ENCODE data around the gene FBXW11. TPM values are rescaled to one million over a fixed set of nuclear protein-coding genes. Genes with fewer than 3 reads are reported as not detected.

The FBXW11 gene
- total RNA-seq, 4 donors from 2014 or later, result 22.8 to 44.8 (median 40.3) TPM

GRCh38 chr5:171914726-171915338 lies 91.6 kb downstream of the FBXW11 start:
- no peak overlapping the region for H3K27ac ChIP-seq
- in situ Hi-C loops (cut with MboI; ENCODE audit: low pct_ligation_motif_present in 1 of 4, low pct_unique_long_range_greater_than_20kb in 1 of 4, low sequenced_read_pairs in 3 of 4), result loop anchor here in 3 of 4 donors (10.0 to 25.0 kb wide), 3 partner anchors 120 to 503 kb away; partner anchors contain the start of gene FGF18 (in 1 of the 3)
- intact Hi-C loops (cut with DNase I; ENCODE audit: low total_unique reads), result loop anchor here (10.0 kb wide), 1 partner anchor 130 kb away; no protein-coding TSS in a partner anchor
- DNase-seq, result no peak
- 93 to 95% methylated on average over 4 to 5 of the region's 5 CpGs for WGBS, 2 donors (ENCODE audit: low coverage in 1 of 2)
- TF ChIP-seq POLR2A (IDR thresholded peaks at IDR 0.05) (no peak), POLR2AphosphoS5 (IDR thresholded peaks at IDR 0.05) (no peak), CTCF (IDR thresholded peaks at IDR 0.05) (no peak), EP300 (IDR thresholded peaks at IDR 0.05; ENCODE audit: low read depth) (no peak)
- no peak overlapping the region for H3K4me3 ChIP-seq
- H3K36me3 ChIP-seq, result no peaks in the 10 kb centered on the region
- no peaks in the 10 kb centered on the region for H3K9me3 ChIP-seq
- H3K4me1 ChIP-seq, result peaks cover 2 to 26% (median 6%) of the 10 kb centered on the region in 4 donors
- no peaks in the 10 kb centered on the region for H3K27me3 ChIP-seq

GRCh38 chr5:171913987-171914273 lies 92.5 kb downstream of the FBXW11 start:
- H3K27ac ChIP-seq, result no peak overlapping the region
- TF ChIP-seq EP300 (IDR thresholded peaks at IDR 0.05; ENCODE audit: low read depth) (no peak), POLR2AphosphoS5 (IDR thresholded peaks at IDR 0.05) (no peak), CTCF (IDR thresholded peaks at IDR 0.05) (no peak), POLR2A (IDR thresholded peaks at IDR 0.05) (no peak)
- H3K27me3 ChIP-seq, result no peaks in the 10 kb centered on the region
- DNase-seq, result no peak
- H3K4me3 ChIP-seq, result no peak overlapping the region
- H3K9me3 ChIP-seq, result no peaks in the 10 kb centered on the region
- no peaks in the 10 kb centered on the region for H3K36me3 ChIP-seq
- intact Hi-C loops (cut with DNase I; ENCODE audit: low total_unique reads) (loop anchor here (10.0 kb wide), 1 partner anchor 131 kb away; no protein-coding TSS in a partner anchor), in situ Hi-C loops (cut with MboI; ENCODE audit: low pct_ligation_motif_present in 1 of 4, low pct_unique_long_range_greater_than_20kb in 1 of 4, low sequenced_read_pairs in 3 of 4) (loop anchor here in 3 of 4 donors (10.0 to 25.0 kb wide), 3 partner anchors 121 to 502 kb away; partner anchors contain the start of gene FGF18 (in 1 of the 3))
- peaks cover 2 to 26% (median 6%) of the 10 kb centered on the region in 4 donors for H3K4me1 ChIP-seq

- Histone ChIP-seq H3K27me3 (no peaks in the 10 kb centered on the region), H3K4me1 (peaks cover 2 to 26% (median 6%) of the 10 kb centered on the region in 4 donors), H3K9me3 (no peaks in the 10 kb centered on the region), H3K4me3 (no peak overlapping the region), H3K36me3 (no peaks in the 10 kb centered on the region), H3K27ac (no peak overlapping the region)
- in situ Hi-C loops (cut with MboI; ENCODE audit: low pct_ligation_motif_present in 1 of 4, low pct_unique_long_range_greater_than_20kb in 1 of 4, low sequenced_read_pairs in 3 of 4), result loop anchor here in 3 of 4 donors (10.0 to 25.0 kb wide), 3 partner anchors 124 to 499 kb away; partner anchors contain the start of gene FGF18 (in 1 of the 3)
- intact Hi-C loops (cut with DNase I; ENCODE audit: low total_unique reads), result loop anchor here (2.0 to 10.0 kb wide), 2 partner anchors 134 to 492 kb away; partner anchors contain the start of gene FGF18
- WGBS, 2 donors (ENCODE audit: low coverage in 1 of 2), result 25 to 47% methylated on average over 1 to 2 of the region's 2 CpGs
- TF ChIP-seq POLR2A (IDR thresholded peaks at IDR 0.05), result no peak
- TF ChIP-seq POLR2AphosphoS5 (IDR thresholded peaks at IDR 0.05), result no peak
- TF ChIP-seq EP300 (IDR thresholded peaks at IDR 0.05; ENCODE audit: low read depth), result no peak
- TF ChIP-seq CTCF (IDR thresholded peaks at IDR 0.05), result no peak
- DNase-seq, result no peak
Observed at GRCh38 chr5:171911152-171911551, 95.3 kb downstream of the FBXW11 start.

GRCh38 chr5:171908638-171909037 lies 97.8 kb downstream of the FBXW11 start:
- WGBS, 2 donors (ENCODE audit: low coverage in 1 of 2), result 81 to 86% methylated on average over 3 of the region's 3 CpGs
- H3K9me3 ChIP-seq, result no peaks in the 10 kb centered on the region
- intact Hi-C loops (cut with DNase I; ENCODE audit: low total_unique reads), result no loop called here

More at GRCh38 chr5:171908638-171909037, 97.8 kb downstream of the FBXW11 start:
- no peaks in the 10 kb centered on the region for H3K27me3 ChIP-seq
- TF ChIP-seq POLR2AphosphoS5 (IDR thresholded peaks at IDR 0.05), result no peak
- TF ChIP-seq POLR2A (IDR thresholded peaks at IDR 0.05), result no peak
- TF ChIP-seq CTCF (IDR thresholded peaks at IDR 0.05), result no peak
- TF ChIP-seq EP300 (IDR thresholded peaks at IDR 0.05; ENCODE audit: low read depth), result no peak
- DNase-seq, result no peak
- H3K36me3 ChIP-seq, result no peaks in the 10 kb centered on the region
- H3K27ac ChIP-seq, result no peak overlapping the region
- in situ Hi-C loops (cut with MboI; ENCODE audit: low pct_ligation_motif_present in 1 of 4, low pct_unique_long_range_greater_than_20kb in 1 of 4, low sequenced_read_pairs in 3 of 4), result loop anchor here in 3 of 4 donors (10.0 to 25.0 kb wide), 3 partner anchors 136 to 496 kb away; partner anchors contain the start of gene FGF18 (in 2 of the 3)
- H3K4me3 ChIP-seq, result no peak overlapping the region
- H3K4me1 ChIP-seq, result peaks cover 0 to 20% (median 5%) of the 10 kb centered on the region in 4 donors

Measured in transverse colon (tissue), 4 donors.